HG03139 (cell line): Measurements from ENCODE around the gene ZNF474.
A peak's percentile ranks its signal among the peaks of the same experiment; 100 is the strongest.

ENCODE experiments used
- ATAC-seq: cut with Tn5 transposase; IDR thresholded peaks from one replicate; pipeline ENCODE4 v1.9.1; 2021; ENCODE audit not compliant: unreplicated experiment

The ZNF474 gene

DNA sequence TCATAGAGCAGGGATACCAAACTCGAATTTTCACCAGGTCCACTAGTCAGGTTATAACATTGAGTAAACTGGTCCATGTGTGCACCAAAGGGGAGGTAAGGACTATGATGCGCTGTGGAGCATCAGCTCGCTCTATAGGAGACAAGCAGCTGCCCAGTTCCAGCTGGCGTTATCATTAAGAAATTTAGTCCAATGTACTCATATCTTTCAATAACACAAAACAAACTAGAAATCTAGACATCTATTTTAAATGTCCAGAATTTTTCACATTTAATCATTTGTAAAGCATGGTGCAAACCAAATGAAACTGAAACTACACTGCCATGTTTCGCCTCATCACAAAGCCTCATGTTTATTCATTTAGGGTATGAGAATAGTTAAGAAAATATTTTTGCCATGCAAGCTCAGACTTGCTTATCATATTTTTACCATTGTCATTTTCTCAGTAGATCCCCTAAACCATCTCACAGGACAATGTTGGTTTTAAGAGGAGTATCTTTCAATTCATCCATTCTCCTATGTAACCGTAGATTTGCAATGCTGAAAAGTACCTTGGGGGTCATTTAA, 50.9 kb downstream of the ZNF474 start:
- no peak for ATAC-seq

DNA sequence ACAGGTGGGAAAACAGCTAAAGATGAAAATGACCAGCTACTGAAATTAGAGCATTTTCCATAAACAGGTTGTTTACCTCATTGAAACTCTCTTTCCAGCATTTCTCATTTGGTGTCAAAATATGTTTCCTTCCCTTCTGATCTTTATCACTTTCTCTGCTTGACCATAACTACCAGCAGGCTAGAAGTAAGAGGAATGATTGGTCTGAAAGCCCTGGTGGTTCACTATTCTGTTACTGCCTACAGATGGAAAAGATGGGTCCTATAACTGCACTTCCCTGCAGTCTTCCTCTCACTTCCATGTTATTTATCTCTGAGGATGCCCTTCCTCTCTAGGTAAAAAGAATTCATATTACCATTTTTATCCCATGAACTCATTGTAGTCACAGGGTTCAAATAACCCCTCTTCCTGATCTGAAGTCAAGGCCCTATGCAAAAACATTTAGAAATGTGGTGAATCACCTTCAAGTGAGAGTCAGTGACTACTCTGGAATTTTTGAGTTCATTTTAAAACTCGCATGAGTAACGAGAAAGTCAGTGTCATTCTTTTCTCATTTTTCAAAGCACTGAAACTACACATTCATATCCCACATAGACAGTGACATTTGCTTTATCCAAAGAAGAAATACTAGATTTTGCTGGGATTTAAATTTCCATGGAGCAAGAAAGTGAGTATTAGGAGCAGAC, 51.7 kb downstream of the ZNF474 start:
- no peak for ATAC-seq

DNA sequence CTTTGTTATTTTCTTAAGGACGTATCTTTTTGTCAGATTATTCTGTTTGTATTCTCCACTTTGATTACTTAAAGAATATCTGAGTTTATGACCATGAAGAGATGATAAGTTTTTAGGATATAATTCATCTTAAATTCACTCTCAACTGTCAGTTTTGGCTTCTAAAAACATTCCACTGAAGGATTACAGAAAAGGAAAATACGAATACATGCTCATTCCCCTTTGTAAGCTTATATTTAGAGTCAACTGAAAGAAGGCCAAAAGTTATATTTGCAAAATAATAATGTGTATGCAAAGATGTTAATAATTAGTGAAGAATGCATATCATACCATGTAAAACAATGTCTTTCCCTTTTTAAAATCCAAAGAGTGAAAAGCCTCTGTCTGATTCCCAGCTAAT, 52.5 kb downstream of the ZNF474 start:
- ATAC-seq: no peak

GRCh38 chr5:122182491-122182921, 53.2 kb downstream of the ZNF474 start:
- no peak for ATAC-seq

DNA sequence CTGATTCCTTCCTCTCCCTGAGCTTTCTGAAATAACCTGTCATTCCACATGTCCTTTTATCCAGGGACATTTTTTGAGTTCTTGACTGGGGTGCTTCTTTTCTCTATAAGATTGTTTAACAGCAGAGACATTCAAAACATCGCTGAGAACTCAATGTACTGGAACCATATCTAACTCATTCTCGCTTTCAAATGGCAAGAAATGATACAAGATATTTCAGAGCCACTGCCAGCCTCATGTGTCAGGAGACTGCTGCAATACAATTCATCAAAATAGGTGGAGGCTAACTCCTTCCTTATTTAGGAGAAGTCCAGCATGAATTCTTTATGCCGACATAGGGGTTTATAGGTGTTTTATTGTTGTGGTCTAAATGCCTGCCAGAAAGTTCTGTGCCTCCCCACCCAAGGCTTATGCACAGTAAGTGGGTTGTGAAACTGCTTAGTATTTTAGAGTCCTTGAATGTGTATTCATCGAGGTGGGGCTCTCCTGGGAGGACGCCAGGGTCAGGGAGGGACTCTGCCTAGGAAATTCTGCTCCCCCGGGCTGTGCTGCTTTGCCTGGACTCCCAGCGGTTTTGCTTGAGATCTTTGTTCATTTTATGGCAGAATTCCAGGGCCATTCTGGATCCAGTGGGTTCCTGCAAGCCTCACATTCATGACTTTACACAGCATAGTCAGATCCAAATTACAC, 53.9 kb downstream of the ZNF474 start:
- ATAC-seq: no peak

- no peak for ATAC-seq
These were observed 54.4 kb downstream of the ZNF474 start for GRCh38 chr5:122183788-122184170.

- ATAC-seq: no peak
These were observed 55.4 kb downstream of the ZNF474 start for GRCh38 chr5:122184676-122185255.

GRCh38 chr5:122187426-122187825, 58.1 kb downstream of the ZNF474 start:
- ATAC-seq: no peak

GRCh38 chr5:122190156-122190555, 60.8 kb downstream of the ZNF474 start:
- ATAC-seq: no peak

GRCh38 chr5:122192497-122193496, 63.5 kb downstream of the ZNF474 start:
- ATAC-seq: peak; percentile 75

GRCh38 chr5:122195802-122196394, 66.6 kb downstream of the ZNF474 start:
- no peak for ATAC-seq

DNA sequence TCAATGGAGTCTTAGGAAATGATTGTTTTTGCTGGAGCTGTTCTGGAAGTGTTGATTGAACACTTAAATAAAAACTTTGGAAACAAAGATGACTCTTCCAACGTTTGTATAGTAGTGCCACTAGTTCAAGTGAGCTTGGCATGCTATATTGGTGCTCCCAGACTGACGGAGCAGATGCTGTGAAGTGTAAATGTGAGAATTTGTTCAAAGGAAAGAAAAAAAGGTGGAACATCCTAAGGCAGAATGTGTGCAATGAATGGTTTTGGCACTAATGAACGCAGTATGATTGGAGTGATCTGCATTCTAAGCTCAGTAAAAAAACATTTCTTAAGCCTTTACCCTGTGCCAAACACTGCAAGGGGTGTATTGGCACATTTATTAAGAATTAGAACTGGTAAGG, 69.8 kb downstream of the ZNF474 start:
- ATAC-seq: no peak

DNA sequence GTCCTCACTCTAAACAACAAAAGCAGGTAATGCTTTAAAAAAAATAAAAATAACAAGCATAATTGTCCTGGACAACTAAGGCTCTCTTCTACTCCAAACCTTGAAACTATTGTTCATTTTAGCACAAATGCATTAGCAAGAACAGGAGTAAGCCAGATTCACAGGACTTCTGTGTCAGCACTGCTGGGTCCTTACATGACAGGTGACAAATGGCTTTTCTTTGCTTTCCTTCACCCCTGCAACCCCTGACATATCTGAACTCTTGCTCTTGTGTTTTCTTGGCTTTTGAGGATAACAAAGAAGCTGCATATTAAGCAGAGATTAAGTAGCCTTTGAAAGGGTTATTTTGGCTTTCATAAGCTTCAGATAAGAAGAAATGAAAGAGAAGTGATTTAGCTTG, 71.1 kb downstream of the ZNF474 start:
- no peak for ATAC-seq

- ATAC-seq: no peak
These were observed 71.5 kb downstream of the ZNF474 start for GRCh38 chr5:122200865-122201264.

GRCh38 chr5:122201365-122201764, 72.0 kb downstream of the ZNF474 start:
- ATAC-seq: no peak

DNA sequence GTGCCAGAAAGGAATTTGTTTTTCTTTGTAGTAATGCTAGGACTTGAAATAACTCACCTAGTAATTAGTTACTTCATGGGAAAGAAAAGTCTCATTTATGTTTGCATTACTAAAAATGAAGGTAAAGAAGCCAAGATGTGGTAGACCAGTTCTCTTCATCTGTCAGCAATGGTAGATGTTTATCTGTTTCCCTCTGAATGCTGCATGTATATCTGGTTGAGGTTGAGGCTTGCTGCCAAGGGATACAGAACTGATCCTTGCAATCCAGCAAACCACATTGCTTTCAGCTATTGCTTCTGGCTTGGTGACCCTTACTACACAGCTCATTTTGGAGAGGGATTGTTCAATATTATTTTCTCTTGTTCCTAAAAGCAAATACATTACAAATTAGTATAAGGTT, 73.6 kb downstream of the ZNF474 start:
- ATAC-seq: no peak
